Loucy (cell line): ENCODE measurements around the gene FNDC10.

ENCODE experiments used
- H2AFZ ChIP-seq: fragments of 200-600 bp; sonication (generic); 2 replicates; pipeline ENCODE4 v1.6.0; 2016; ENCODE audit warnings: antibody characterized with exemption, mild to moderate bottlenecking, low read length, moderate library complexity
- H3F3A ChIP-seq: fragments of 200-600 bp; 2 replicates; pipeline ENCODE4 v1.6.0; 2016; ENCODE audit warnings: antibody characterized with exemption, low read depth, mild to moderate bottlenecking
- H3K27me3 ChIP-seq: fragments of 200-600 bp; sonication (generic); 2 replicates; pipeline ENCODE4 v1.6.1; 2014; ENCODE audit warnings: low read length, mild to moderate bottlenecking; ENCODE audit not compliant: insufficient read depth, poor library complexity, severe bottlenecking
- H3K36me3 ChIP-seq: fragments of 200-600 bp; sonication (generic); 2 replicates; pipeline ENCODE4 v1.6.1; 2016; ENCODE audit warnings: low read length; ENCODE audit not compliant: insufficient read depth
- H3K4me1 ChIP-seq: fragments of 200-600 bp; sonication (generic); 2 replicates; pipeline ENCODE4 v1.5.1; 2014; ENCODE audit warnings: low read length, mild to moderate bottlenecking; ENCODE audit not compliant: insufficient read depth, poor library complexity, severe bottlenecking
- H3K4me2 ChIP-seq: fragments of 200-600 bp; sonication (generic); 2 replicates; pipeline ENCODE4 v1.6.0; 2014; ENCODE audit warnings: antibody characterized with exemption, low read length, low read depth, mild to moderate bottlenecking; ENCODE audit not compliant: poor library complexity, severe bottlenecking
- H3K4me3 ChIP-seq: fragments of 200-600 bp; sonication (generic); 2 replicates; pipeline ENCODE4 v1.5.1; 2014; ENCODE audit warnings: low read length, mild to moderate bottlenecking, mixed read lengths; ENCODE audit not compliant: poor library complexity, severe bottlenecking
- H3K79me2 ChIP-seq: fragments of 200-600 bp; sonication (generic); 2 replicates; pipeline ENCODE4 v1.6.1; 2014; ENCODE audit warnings: low read length; ENCODE audit not compliant: insufficient read depth
- H3K9ac ChIP-seq: fragments of 200-600 bp; sonication (generic); 2 replicates; pipeline ENCODE4 v1.6.0; 2014; ENCODE audit warnings: mild to moderate bottlenecking, low read depth, low read length, moderate library complexity; ENCODE audit not compliant: poor library complexity, severe bottlenecking
- H3K9me2 ChIP-seq: fragments of 200-600 bp; sonication (generic); replicated peaks from 2 replicates; pipeline ENCODE4 v1.6.1; 2016; ENCODE audit warnings: low read depth, low read length, mixed read lengths
- H3K9me3 ChIP-seq: fragments of 200-600 bp; sonication (generic); 2 replicates; pipeline ENCODE4 v1.6.1; 2014; ENCODE audit warnings: mild to moderate bottlenecking, antibody characterized with exemption, low read length, low read depth; ENCODE audit not compliant: insufficient read depth
- H4K20me1 ChIP-seq: fragments of 200-600 bp; sonication (generic); 2 replicates; pipeline ENCODE4 v1.6.0; 2014; ENCODE audit warnings: antibody characterized with exemption, low read length, mild to moderate bottlenecking; ENCODE audit not compliant: insufficient read depth, poor library complexity, severe bottlenecking
- CTCF ChIP-seq: fragments of 200-600 bp; sonication (generic); conservative IDR thresholded peaks from 2 replicates; pipeline ENCODE4 v1.5.1; 2014; ENCODE audit warnings: mild to moderate bottlenecking, antibody characterized with exemption, low read length
- EZH2phosphoT487 ChIP-seq: fragments of 200-600 bp; IDR thresholded peaks from 2 replicates; pipeline ENCODE4 v1.6.1; 2018; ENCODE audit warnings: antibody characterized with exemption, mild to moderate bottlenecking, moderate library complexity, borderline replicate concordance

Gene FNDC10

GRCh38 chr1:1629430-1630190 lies 29.7 kb upstream of the FNDC10 start:
- no peak overlapping the region for H3K4me2 ChIP-seq
- TF ChIP-seq CTCF (no peak), EZH2phosphoT487 (no peak)

DNA sequence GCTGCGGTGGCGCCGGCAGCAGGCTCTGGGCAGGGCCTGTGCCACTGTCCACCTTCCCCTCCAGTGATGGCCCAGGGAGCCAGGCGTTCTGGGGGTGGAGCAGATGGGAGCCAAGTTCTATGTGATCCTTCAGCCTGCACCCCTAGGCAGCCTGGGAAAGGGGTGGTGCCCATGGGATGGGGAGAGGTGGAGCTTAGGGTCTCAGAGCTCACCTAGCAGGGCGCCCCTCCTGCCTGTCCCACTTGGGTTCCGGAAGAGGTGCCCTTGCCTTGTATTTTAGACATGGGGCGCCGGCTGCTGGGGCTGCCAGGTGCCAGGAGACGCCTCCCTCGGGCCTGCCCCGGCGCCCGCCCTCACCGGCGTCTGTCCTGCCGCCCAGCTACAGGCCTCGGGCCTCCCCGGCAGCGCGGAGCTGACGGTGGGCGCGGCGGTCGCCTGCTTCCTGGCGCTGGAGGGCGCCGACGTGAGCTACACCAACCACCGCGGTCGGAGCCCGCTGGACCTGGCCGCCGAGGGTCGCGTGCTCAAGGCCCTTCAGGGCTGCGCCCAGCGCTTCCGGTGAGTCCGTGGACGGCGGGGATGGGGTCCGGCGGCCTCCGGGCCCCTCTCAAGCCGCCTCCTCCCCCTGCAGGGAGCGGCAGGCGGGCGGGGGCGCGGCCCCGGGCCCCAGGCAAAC lies 29.0 kb upstream of the FNDC10 start:
- Histone ChIP-seq H3K4me3 (no peak overlapping the region), H2AFZ (no peak overlapping the region), H3K4me2 (no peak overlapping the region)

More at GRCh38 chr1:1629430-1630190, 29.7 kb upstream of the FNDC10 start:
- H3K9me3 ChIP-seq, result no peaks in the 10 kb centered on the region
- H4K20me1 ChIP-seq, result no peaks in the 10 kb centered on the region
- H3K27me3 ChIP-seq, result no peaks in the 10 kb centered on the region
- H3K9me2 ChIP-seq, result no peaks in the 10 kb centered on the region
- H3K4me1 ChIP-seq, result no peaks in the 10 kb centered on the region
- no peak overlapping the region for H3K9ac ChIP-seq
- H3K79me2 ChIP-seq, result no peaks in the 10 kb centered on the region
- no peak overlapping the region for H2AFZ ChIP-seq
- H3K4me3 ChIP-seq, result no peak overlapping the region
- no peaks in the 10 kb centered on the region for H3F3A ChIP-seq
- no peaks in the 10 kb centered on the region for H3K36me3 ChIP-seq

More for the DNA sequence above, 29.0 kb upstream of the FNDC10 start:
- H3K27me3 ChIP-seq, result no peaks in the 10 kb centered on the region
- H3K9me3 ChIP-seq, result no peaks in the 10 kb centered on the region
- no peaks in the 10 kb centered on the region for H3K79me2 ChIP-seq
- no peaks in the 10 kb centered on the region for H3K36me3 ChIP-seq
- no peaks in the 10 kb centered on the region for H3K9me2 ChIP-seq
- H3K4me1 ChIP-seq, result no peaks in the 10 kb centered on the region
- TF ChIP-seq CTCF (no peak), EZH2phosphoT487 (no peak)
- no peaks in the 10 kb centered on the region for H4K20me1 ChIP-seq
- H3F3A ChIP-seq, result no peaks in the 10 kb centered on the region
- H3K9ac ChIP-seq, result no peak overlapping the region
